HG03108 (cell line): ENCODE data around the gene ADAMTS13.
A peak's percentile ranks its signal among the peaks of the same experiment; 100 is the strongest.
"Not testable (repeated sequence)": the region's sequence is repeated elsewhere in the genome, so short reads cannot be mapped to it uniquely, and the experiment has no call there.

Experiments used
- ATAC-seq: cut with Tn5 transposase; IDR thresholded peaks from one replicate; pipeline ENCODE4 v1.9.1; 2021; ENCODE audit warnings: moderate library complexity; ENCODE audit not compliant: unreplicated experiment

ADAMTS13 gene

GRCh38 chr9:133421615-133422542 is at the start of gene ADAMTS13:
Gene ADAMTS13 (plus strand): TSS chr9:133422367. CDS start chr9:133422444, 77 bp downstream.
- peak; percentile 29 for ATAC-seq

GRCh38 chr9:133374612-133375115 is 47.5 kb upstream of the ADAMTS13 start:
- no peak for ATAC-seq

- ATAC-seq: no peak
These were observed 46.9 kb upstream of the ADAMTS13 start for GRCh38 chr9:133375116-133375723.

GRCh38 chr9:133375724-133376654 is 46.2 kb upstream of the ADAMTS13 start, which contains the start of the genes STKLD1 and SURF4:
Gene STKLD1 (plus strand): TSS chr9:133376366. CDS start chr9:133376474, 108 bp downstream.
Gene SURF4 (minus strand): TSS chr9:133376060. CDS start chr9:133375969, 91 bp downstream.
- ATAC-seq: peak; percentile 84

- not testable (repeated sequence) for ATAC-seq
These were observed 44.9 kb upstream of the ADAMTS13 start for GRCh38 chr9:133377280-133377679.

- no peak for ATAC-seq
These were observed 44.4 kb upstream of the ADAMTS13 start for GRCh38 chr9:133377721-133378216.

GRCh38 chr9:133378408-133378962 is 43.7 kb upstream of the ADAMTS13 start:
- ATAC-seq: no peak

GRCh38 chr9:133379153-133380086 is 42.7 kb upstream of the ADAMTS13 start:
- ATAC-seq: no peak

GRCh38 chr9:133380734-133381133 is 41.4 kb upstream of the ADAMTS13 start:
- ATAC-seq: no peak

GRCh38 chr9:133382507-133383141 is 39.5 kb upstream of the ADAMTS13 start:
- no peak for ATAC-seq

- ATAC-seq: no peak
These were observed 38.7 kb upstream of the ADAMTS13 start for GRCh38 chr9:133383438-133383837.

- no peak for ATAC-seq
These were observed 37.3 kb upstream of the ADAMTS13 start for GRCh38 chr9:133384736-133385321.

GRCh38 chr9:133385452-133385851 is 36.7 kb upstream of the ADAMTS13 start:
- no peak for ATAC-seq

- no peak for ATAC-seq
These were observed 35.8 kb upstream of the ADAMTS13 start for GRCh38 chr9:133386338-133386737.

- no peak for ATAC-seq
These were observed 34.5 kb upstream of the ADAMTS13 start for GRCh38 chr9:133387680-133388079.

- no peak for ATAC-seq
These were observed 33.1 kb upstream of the ADAMTS13 start for GRCh38 chr9:133389025-133389557.

GRCh38 chr9:133389562-133389961 is 32.6 kb upstream of the ADAMTS13 start:
- no peak for ATAC-seq

GRCh38 chr9:133390713-133391112 is 31.5 kb upstream of the ADAMTS13 start:
- ATAC-seq: no peak
